ENCODE measurements around the gene NBPF1.
"Not testable (repeated sequence)": the region's sequence is repeated elsewhere in the genome, so short reads cannot be mapped to it uniquely, and the experiment has no call there.

Gene NBPF1

DNA sequence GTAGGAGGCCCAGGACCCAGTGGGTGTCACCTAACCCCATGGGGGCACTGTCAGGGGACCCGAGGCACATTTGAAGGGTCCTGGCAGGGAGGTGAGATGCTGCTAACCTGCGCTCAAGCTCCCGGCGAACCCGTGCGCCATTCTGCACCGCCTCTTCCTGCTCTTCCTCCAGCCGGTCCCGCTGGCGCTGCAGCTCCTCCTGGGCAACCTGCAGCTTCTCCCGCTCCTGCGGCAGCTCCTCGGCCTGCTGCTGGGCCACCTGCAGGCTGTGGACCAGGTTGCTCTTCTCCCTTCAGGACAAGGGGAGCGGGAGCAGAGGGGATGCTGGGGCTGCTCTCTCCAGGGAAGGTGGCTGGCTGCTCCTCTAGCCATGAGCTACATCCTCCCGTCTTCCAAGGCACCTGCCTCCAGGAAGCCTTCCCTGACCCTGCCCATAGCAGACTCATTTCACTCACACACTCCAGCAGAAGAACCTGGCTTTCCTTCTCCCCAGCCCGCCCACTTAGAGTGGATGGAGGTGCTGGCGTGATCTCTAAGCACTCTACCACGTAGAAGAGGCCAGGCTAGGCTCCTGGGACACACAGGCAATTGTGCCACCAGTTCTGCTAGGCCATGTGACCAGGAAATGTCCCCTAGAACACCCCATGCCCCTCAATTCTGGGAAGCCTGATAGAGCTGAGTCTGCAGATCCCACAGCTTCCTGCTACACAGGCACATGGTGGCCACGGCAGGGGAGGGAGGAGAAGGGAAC lies 15.2 kb upstream of the NBPF1 start:
- no peaks in the 10 kb centered on the region for H3K4me1 ChIP-seq (ENCODE audit: control insufficient read depth, insufficient read depth, low read length, poor library complexity, severe bottlenecking)
- WGBS, 2 experiments (ENCODE audit: insufficient coverage in 2 of 2), result 94 to 95% methylated on average over 19 of the region's 19 CpGs
- no peaks in the 10 kb centered on the region for H3K9me3 ChIP-seq (ENCODE audit: control insufficient read depth, low read length)
- no peak overlapping the region for H3K27ac ChIP-seq (ENCODE audit: low read depth, low read length, severe bottlenecking)
- peaks cover 81% of the 10 kb centered on the region for H3K36me3 ChIP-seq (ENCODE audit: control insufficient read depth, insufficient read depth, low read length)
- H3K4me3 ChIP-seq (ENCODE audit: extremely low read depth, insufficient read depth, low read length, poor library complexity, severe bottlenecking), result no peak overlapping the region

DNA sequence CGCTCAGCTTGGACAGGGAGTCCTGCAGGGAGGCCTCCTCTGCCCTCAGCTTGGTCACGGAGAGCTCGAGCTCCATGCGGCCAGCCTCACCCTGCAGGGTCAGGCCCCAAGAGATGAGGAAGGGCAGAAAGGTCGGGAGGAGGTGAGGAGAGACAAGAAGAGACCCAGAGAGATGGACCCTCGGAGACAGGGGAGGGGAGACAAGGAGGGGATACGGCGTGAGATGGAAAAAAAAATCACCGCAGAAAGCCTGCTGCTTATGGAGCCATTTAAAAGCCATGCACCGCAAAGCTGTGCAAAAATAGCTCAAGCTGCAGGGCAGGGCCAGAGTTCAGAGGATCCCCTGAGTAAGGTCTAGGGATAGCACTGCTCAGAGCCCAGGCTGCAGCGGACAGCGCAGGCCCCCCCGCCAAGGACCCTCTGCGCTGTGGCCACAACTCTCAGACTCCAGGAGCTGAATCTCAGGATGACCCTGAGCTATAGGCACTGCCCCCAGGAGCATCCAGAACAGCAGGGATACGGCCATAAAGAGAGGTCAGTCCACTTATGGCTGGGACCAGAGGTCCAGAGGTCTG lies 13.1 kb upstream of the NBPF1 start:
- H3K27ac ChIP-seq (ENCODE audit: low read depth, low read length, severe bottlenecking); H3K4me1 ChIP-seq (ENCODE audit: control insufficient read depth, insufficient read depth, low read length, poor library complexity, severe bottlenecking); H3K9me3 ChIP-seq (ENCODE audit: control insufficient read depth, low read length); H3K4me3 ChIP-seq (ENCODE audit: extremely low read depth, insufficient read depth, low read length, poor library complexity, severe bottlenecking): not testable (repeated sequence)
- peaks cover 74% of the 10 kb centered on the region for H3K36me3 ChIP-seq (ENCODE audit: control insufficient read depth, insufficient read depth, low read length)
- 91 to 92% methylated on average over 10 to 14 of the region's 15 CpGs for WGBS, 2 experiments (ENCODE audit: insufficient coverage in 2 of 2)

DNA sequence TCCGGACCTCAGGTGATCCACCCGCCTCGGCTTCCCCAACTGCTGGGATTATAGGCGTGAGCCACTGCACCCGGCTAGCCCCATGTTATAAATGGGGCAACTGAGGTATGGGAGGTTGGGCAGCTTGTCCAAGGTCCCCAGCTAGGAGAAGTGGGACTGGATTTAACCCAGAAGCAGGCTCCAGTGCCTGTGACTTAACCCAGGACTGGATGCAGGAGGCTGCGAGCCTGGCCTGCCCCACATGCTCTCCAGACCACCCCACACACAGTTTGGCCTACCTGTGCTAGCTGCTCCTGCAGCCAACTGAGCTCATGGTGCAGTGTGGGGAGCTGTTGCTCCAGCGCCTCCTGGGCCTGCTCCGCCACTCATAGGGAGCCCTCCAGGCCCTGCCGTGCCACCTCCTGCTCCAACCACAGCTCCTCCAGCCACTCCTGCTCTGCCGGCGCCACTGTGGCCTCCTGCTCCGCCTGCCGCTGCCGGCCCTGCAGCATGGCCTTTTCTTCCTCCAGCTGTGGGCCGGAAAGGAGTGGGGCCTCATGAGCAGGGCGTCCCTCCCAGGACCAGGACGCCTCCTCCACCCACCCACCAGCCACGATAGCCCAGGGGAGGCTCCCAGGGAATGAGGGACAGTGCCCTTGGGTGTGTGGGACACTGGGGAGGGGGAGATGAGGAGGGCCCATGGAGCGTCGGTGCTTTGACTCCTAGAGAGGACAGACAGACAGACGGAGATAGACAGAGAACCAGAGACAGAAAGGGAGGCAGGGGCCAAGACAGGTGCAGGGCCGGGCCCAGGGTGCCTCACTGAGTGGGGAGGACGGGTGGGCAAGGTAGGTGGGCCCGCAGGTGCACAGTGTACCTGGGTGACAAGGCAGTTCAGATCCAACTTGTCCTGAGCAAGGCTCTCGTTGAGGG lies 12.4 kb upstream of the NBPF1 start:
- Histone ChIP-seq H3K27ac (ENCODE audit: low read depth, low read length, severe bottlenecking) (no peak overlapping the region), H3K4me1 (ENCODE audit: control insufficient read depth, insufficient read depth, low read length, poor library complexity, severe bottlenecking) (no peaks in the 10 kb centered on the region), H3K4me3 (ENCODE audit: extremely low read depth, insufficient read depth, low read length, poor library complexity, severe bottlenecking) (no peak overlapping the region), H3K36me3 (ENCODE audit: control insufficient read depth, insufficient read depth, low read length) (peaks cover 72% of the 10 kb centered on the region), H3K9me3 (ENCODE audit: control insufficient read depth, low read length) (no peaks in the 10 kb centered on the region)
- 93 to 95% methylated on average over 25 of the region's 25 CpGs for WGBS, 2 experiments (ENCODE audit: insufficient coverage in 2 of 2)

- not testable (repeated sequence) for H3K27ac ChIP-seq (ENCODE audit: low read depth, low read length, severe bottlenecking); H3K4me3 ChIP-seq (ENCODE audit: extremely low read depth, insufficient read depth, low read length, poor library complexity, severe bottlenecking); H3K9me3 ChIP-seq (ENCODE audit: control insufficient read depth, low read length); H3K4me1 ChIP-seq (ENCODE audit: control insufficient read depth, insufficient read depth, low read length, poor library complexity, severe bottlenecking)
- H3K36me3 ChIP-seq (ENCODE audit: control insufficient read depth, insufficient read depth, low read length), result peaks cover 57% of the 10 kb centered on the region
- WGBS, 2 experiments (ENCODE audit: insufficient coverage in 2 of 2), result 91 to 93% methylated on average over 26 to 27 of the region's 27 CpGs
Observed at GRCh38 chr1:16623812-16624719, 10.7 kb upstream of the NBPF1 start.

DNA sequence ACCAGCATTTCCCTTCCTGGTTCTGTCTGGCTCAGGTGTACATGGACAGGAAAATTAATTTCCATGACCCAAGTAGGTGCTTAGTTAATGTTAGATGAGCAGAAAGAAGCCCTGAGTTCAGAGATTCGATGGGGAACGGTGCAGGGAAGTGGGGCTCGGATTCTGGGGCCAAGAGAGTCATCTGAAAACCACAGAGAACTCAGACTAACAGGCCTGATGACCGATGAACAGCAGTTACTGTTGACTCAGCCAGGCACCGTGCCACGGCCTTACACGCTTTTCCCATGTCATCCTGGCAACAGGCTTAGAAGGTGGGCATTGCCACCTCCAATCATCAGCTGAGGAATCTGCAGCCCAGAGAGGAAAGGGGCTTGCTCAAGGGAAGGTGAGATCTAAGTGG lies 10.0 kb upstream of the NBPF1 start:
- not testable (repeated sequence) for H3K4me3 ChIP-seq (ENCODE audit: extremely low read depth, insufficient read depth, low read length, poor library complexity, severe bottlenecking); H3K9me3 ChIP-seq (ENCODE audit: control insufficient read depth, low read length); H3K4me1 ChIP-seq (ENCODE audit: control insufficient read depth, insufficient read depth, low read length, poor library complexity, severe bottlenecking); H3K27ac ChIP-seq (ENCODE audit: low read depth, low read length, severe bottlenecking)
- 89% methylated on average over 7 of the region's 7 CpGs for WGBS, 2 experiments (ENCODE audit: insufficient coverage in 2 of 2)
- peaks cover 51% of the 10 kb centered on the region for H3K36me3 ChIP-seq (ENCODE audit: control insufficient read depth, insufficient read depth, low read length)

DNA sequence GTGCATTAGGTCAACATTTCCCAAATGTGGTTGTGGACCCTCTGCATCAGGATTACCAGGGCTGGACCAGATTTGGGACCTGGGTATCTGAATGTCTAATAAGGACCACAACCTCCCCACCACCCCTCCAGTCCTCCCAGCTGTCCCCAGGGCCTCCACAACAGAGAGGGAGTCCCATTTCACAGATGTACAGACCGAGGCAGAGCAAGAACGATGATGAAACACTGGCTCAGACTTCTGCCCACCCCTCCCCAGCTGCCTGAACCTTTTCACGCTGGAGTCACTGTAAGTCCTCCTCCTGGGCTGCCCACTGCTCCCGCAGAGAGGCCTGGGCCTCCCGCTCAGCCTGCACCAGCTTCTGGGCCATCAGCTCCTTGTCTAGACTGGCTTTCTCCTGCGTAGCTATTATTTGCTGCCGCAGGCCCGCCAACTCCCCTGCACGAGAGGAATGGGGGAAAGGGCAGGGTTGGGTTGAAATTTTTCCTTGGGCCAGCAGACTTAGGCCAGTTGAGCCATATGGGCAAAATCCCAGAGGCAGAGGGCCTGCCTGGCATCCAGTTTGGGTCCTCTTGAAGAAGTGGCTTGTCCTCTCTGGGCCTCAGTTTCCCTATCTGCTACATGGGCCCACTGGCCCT lies 8.4 kb upstream of the NBPF1 start:
- H3K4me3 ChIP-seq (ENCODE audit: extremely low read depth, insufficient read depth, low read length, poor library complexity, severe bottlenecking); H3K27ac ChIP-seq (ENCODE audit: low read depth, low read length, severe bottlenecking); H3K9me3 ChIP-seq (ENCODE audit: control insufficient read depth, low read length); H3K4me1 ChIP-seq (ENCODE audit: control insufficient read depth, insufficient read depth, low read length, poor library complexity, severe bottlenecking): not testable (repeated sequence)
- H3K36me3 ChIP-seq (ENCODE audit: control insufficient read depth, insufficient read depth, low read length), result peaks cover 50% of the 10 kb centered on the region
- 86 to 92% methylated on average over 7 to 9 of the region's 9 CpGs for WGBS, 2 experiments (ENCODE audit: insufficient coverage in 2 of 2)

GRCh38 chr1:16621300-16621658 lies 7.9 kb upstream of the NBPF1 start:
- Histone ChIP-seq H3K4me3 (ENCODE audit: extremely low read depth, insufficient read depth, low read length, poor library complexity, severe bottlenecking) (no peak overlapping the region), H3K9me3 (ENCODE audit: control insufficient read depth, low read length) (no peaks in the 10 kb centered on the region), H3K4me1 (ENCODE audit: control insufficient read depth, insufficient read depth, low read length, poor library complexity, severe bottlenecking) (peaks cover 7% of the 10 kb centered on the region), H3K27ac (ENCODE audit: low read depth, low read length, severe bottlenecking) (no peak overlapping the region), H3K36me3 (ENCODE audit: control insufficient read depth, insufficient read depth, low read length) (peaks cover 46% of the 10 kb centered on the region)
- 83 to 98% methylated on average over 2 of the region's 2 CpGs for WGBS, 2 experiments (ENCODE audit: insufficient coverage in 2 of 2)

DNA sequence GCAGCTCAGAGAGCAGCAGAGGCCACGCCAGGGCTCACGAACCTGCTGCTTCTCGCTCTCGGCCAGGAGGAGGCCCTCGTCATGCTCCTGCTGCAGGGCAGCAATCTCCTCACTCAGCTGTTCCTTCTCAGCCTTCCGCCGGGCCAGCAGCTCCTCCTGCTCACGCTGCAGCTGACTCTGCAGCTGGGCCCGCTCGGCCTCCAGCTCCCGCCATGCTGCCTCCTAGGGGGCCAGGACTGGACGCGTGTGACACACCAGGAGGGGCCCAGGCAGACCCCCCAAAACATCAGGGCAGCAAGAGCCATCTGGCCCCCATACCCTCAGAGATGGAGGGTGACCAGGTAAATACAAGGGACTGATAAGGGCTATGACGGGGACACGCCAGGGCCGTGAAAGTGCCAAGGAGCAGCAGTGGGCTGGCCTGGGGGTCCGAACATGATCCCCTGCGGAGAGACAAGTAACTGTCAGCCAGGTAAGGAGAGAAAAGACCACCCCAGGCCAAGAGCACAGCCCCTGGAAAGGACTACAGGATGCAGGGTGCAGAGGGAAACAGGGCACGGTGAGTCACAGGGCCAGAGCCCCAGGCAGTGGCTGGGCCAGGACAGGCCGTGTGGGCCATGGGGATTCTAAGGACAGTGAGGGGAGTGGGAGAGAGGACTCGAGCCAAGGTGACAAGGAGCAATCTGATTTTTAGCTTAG lies 6.6 kb upstream of the NBPF1 start:
- not testable (repeated sequence) for H3K27ac ChIP-seq (ENCODE audit: low read depth, low read length, severe bottlenecking)
- 87 to 89% methylated on average over 21 of the region's 21 CpGs for WGBS, 2 experiments (ENCODE audit: insufficient coverage in 2 of 2)

DNA sequence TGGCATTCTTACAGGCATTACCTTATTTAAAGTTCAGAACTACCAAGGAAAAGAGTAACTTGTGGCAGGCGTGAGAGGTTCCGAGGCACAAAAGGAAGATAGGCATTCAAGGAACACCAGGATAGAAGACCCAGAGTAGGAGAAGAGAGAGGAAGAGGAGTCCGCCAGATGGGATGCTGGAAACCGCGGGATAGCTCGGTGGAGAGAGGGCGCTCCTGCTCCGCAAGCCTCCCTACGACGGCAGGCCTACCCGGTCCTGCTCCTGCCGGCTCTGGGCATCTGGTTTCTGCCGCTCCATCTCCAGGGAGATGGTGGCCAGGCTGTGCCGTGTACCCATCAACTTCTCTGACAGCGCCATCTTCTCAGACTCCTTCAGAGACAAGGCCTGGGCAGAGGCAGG lies 5.4 kb upstream of the NBPF1 start:
- H3K4me1 ChIP-seq (ENCODE audit: control insufficient read depth, insufficient read depth, low read length, poor library complexity, severe bottlenecking), result peaks cover 7% of the 10 kb centered on the region
- H3K4me3 ChIP-seq (ENCODE audit: extremely low read depth, insufficient read depth, low read length, poor library complexity, severe bottlenecking), result no peak overlapping the region
- H3K9me3 ChIP-seq (ENCODE audit: control insufficient read depth, low read length), result no peaks in the 10 kb centered on the region
- H3K36me3 ChIP-seq (ENCODE audit: control insufficient read depth, insufficient read depth, low read length), result peaks cover 21% of the 10 kb centered on the region
- no peak overlapping the region for H3K27ac ChIP-seq (ENCODE audit: low read depth, low read length, severe bottlenecking)
- 88 to 90% methylated on average over 13 of the region's 15 CpGs for WGBS, 2 experiments (ENCODE audit: insufficient coverage in 2 of 2)

More for the DNA sequence above, 6.6 kb upstream of the NBPF1 start:
- not testable (repeated sequence) for H3K4me3 ChIP-seq (ENCODE audit: extremely low read depth, insufficient read depth, low read length, poor library complexity, severe bottlenecking); H3K9me3 ChIP-seq (ENCODE audit: control insufficient read depth, low read length); H3K4me1 ChIP-seq (ENCODE audit: control insufficient read depth, insufficient read depth, low read length, poor library complexity, severe bottlenecking)
- H3K36me3 ChIP-seq (ENCODE audit: control insufficient read depth, insufficient read depth, low read length), result peaks cover 34% of the 10 kb centered on the region
